C4-2B (cell line): Measurements from ENCODE around the gene POLN.

Source experiments
- CTCF ChIP-seq: fragments of 450-650 bp; conservative IDR thresholded peaks from 2 replicates; pipeline ENCODE4 v1.5.1; 2017; ENCODE audit warnings: mild to moderate bottlenecking
- ZFX ChIP-seq: fragments of 450-650 bp; IDR thresholded peaks from 2 replicates; pipeline ENCODE4 v1.6.1; 2017

GRCh38 chr4:2261110-2261852, 19.4 kb upstream of the POLN start:
- no peak for TF ChIP-seq CTCF
- TF ChIP-seq ZFX, result peak; percentile 72; the same call in 1 of the 2 replicates
